Panc1 (cell line): ENCODE data around the gene FAT1.

Experiments
- POLR2AphosphoS5 ChIP-seq: IDR thresholded peaks from 2 replicates; pipeline ENCODE4 v1.6.1; 2012; ENCODE audit warnings: mild to moderate bottlenecking, low read depth, low read length, moderate library complexity
- SIN3A ChIP-seq: IDR thresholded peaks from 2 replicates; pipeline ENCODE4 v1.6.1; 2012; ENCODE audit warnings: low read depth, mild to moderate bottlenecking, low read length, moderate library complexity, borderline replicate concordance; ENCODE audit not compliant: insufficient read depth
- TCF7L2 ChIP-seq: IDR thresholded peaks from 2 replicates; pipeline ENCODE4 v1.6.1; 2011; ENCODE audit warnings: mild to moderate bottlenecking, low read depth, low read length, inconsistent platforms
- TF ChIP-seq, protein P1 (sequence below): fragments of 450-650 bp; IDR thresholded peaks from 2 replicates; pipeline ENCODE4 v1.5.1; 2017; ENCODE audit warnings: mild to moderate bottlenecking
- TF ChIP-seq, protein P2 (sequence below), 2 experiments: IDR thresholded peaks; 2 replicates each; pipeline ENCODE4 v1.6.1; 2011 to 2012; ENCODE audit warnings: low read depth in 2 of 2, control low read depth in 1 of 2, low read length in 1 of 2, mild to moderate bottlenecking in 1 of 2, moderate library complexity in 1 of 2; ENCODE audit not compliant: insufficient read depth in 1 of 2

DNA sequence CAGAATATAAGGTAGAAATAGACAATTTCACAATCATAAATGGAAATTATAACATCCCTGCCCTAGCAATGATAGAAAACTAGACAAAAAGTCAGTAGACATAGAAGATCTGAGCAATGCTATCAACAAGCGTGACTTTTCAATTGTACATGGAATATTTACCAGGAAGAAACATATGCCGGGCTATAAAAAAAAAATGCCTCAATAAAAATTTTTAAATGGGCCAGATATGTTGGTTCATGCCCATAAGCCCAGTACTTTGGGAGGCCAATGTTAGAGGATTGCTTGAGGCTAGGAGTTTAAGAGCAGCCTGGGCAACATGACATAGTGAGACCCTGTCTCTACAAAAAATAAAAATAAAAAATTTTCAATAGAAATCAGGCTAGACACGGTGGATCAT is 163.0 kb downstream of the FAT1 start:
- TF ChIP-seq, protein P1, sequence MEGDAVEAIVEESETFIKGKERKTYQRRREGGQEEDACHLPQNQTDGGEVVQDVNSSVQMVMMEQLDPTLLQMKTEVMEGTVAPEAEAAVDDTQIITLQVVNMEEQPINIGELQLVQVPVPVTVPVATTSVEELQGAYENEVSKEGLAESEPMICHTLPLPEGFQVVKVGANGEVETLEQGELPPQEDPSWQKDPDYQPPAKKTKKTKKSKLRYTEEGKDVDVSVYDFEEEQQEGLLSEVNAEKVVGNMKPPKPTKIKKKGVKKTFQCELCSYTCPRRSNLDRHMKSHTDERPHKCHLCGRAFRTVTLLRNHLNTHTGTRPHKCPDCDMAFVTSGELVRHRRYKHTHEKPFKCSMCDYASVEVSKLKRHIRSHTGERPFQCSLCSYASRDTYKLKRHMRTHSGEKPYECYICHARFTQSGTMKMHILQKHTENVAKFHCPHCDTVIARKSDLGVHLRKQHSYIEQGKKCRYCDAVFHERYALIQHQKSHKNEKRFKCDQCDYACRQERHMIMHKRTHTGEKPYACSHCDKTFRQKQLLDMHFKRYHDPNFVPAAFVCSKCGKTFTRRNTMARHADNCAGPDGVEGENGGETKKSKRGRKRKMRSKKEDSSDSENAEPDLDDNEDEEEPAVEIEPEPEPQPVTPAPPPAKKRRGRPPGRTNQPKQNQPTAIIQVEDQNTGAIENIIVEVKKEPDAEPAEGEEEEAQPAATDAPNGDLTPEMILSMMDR = no peak
- TF ChIP-seq TCF7L2 (no peak), POLR2AphosphoS5 (no peak), SIN3A (no peak)
- TF ChIP-seq, protein P2, sequence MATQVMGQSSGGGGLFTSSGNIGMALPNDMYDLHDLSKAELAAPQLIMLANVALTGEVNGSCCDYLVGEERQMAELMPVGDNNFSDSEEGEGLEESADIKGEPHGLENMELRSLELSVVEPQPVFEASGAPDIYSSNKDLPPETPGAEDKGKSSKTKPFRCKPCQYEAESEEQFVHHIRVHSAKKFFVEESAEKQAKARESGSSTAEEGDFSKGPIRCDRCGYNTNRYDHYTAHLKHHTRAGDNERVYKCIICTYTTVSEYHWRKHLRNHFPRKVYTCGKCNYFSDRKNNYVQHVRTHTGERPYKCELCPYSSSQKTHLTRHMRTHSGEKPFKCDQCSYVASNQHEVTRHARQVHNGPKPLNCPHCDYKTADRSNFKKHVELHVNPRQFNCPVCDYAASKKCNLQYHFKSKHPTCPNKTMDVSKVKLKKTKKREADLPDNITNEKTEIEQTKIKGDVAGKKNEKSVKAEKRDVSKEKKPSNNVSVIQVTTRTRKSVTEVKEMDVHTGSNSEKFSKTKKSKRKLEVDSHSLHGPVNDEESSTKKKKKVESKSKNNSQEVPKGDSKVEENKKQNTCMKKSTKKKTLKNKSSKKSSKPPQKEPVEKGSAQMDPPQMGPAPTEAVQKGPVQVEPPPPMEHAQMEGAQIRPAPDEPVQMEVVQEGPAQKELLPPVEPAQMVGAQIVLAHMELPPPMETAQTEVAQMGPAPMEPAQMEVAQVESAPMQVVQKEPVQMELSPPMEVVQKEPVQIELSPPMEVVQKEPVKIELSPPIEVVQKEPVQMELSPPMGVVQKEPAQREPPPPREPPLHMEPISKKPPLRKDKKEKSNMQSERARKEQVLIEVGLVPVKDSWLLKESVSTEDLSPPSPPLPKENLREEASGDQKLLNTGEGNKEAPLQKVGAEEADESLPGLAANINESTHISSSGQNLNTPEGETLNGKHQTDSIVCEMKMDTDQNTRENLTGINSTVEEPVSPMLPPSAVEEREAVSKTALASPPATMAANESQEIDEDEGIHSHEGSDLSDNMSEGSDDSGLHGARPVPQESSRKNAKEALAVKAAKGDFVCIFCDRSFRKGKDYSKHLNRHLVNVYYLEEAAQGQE (IDR thresholded peaks at IDR 0.05; ENCODE audit: insufficient read depth in 1 of 2, low read depth in 2 of 2, low read length in 1 of 2) = no peak
